KMS-11 (cell line): ENCODE results near the gene CTDP1.
"Not testable (repeated sequence)": the region's sequence is repeated elsewhere in the genome, so short reads cannot be mapped to it uniquely, and the experiment has no call there.

ENCODE experiments used
- H2AFZ ChIP-seq: fragments of 200-600 bp; sonication (generic); 2 replicates; pipeline ENCODE4 v1.6.1; 2016; ENCODE audit warnings: antibody characterized with exemption, mixed run types, low read depth
- H3K27ac ChIP-seq: fragments of 200-600 bp; sonication (generic); 2 replicates; pipeline ENCODE4 v1.6.1; 2016; ENCODE audit warnings: mild to moderate bottlenecking, mixed run types
- H3K27me3 ChIP-seq: fragments of 200-600 bp; sonication (generic); 2 replicates; pipeline ENCODE4 v1.6.1; 2017; ENCODE audit warnings: mild to moderate bottlenecking, low read depth, mixed run types, moderate library complexity; ENCODE audit not compliant: insufficient read depth
- H3K36me3 ChIP-seq: fragments of 200-600 bp; sonication (generic); 2 replicates; pipeline ENCODE4 v1.6.1; 2017; ENCODE audit warnings: mild to moderate bottlenecking, mixed run types; ENCODE audit not compliant: insufficient read depth
- H3K4me1 ChIP-seq: fragments of 200-600 bp; sonication (generic); 2 replicates; pipeline ENCODE4 v1.6.1; 2016; ENCODE audit warnings: mild to moderate bottlenecking, low read depth, mixed run types; ENCODE audit not compliant: poor library complexity, severe bottlenecking
- H3K4me2 ChIP-seq: fragments of 200-600 bp; sonication (generic); 2 replicates; pipeline ENCODE4 v1.7.0; 2016; ENCODE audit warnings: mild to moderate bottlenecking, mixed run types
- H3K4me3 ChIP-seq: fragments of 200-600 bp; sonication (generic); IDR thresholded peaks from 2 replicates; pipeline ENCODE4 v1.6.1; 2017; ENCODE audit warnings: low read depth, low read length, mixed read lengths; ENCODE audit not compliant: insufficient read depth
- H3K79me2 ChIP-seq: fragments of 200-600 bp; sonication (generic); 2 replicates; pipeline ENCODE4 v1.6.1; 2016; ENCODE audit warnings: low read depth, mixed run types; ENCODE audit not compliant: insufficient read depth
- H3K9ac ChIP-seq: fragments of 200-600 bp; sonication (generic); 2 replicates; pipeline ENCODE4 v1.6.1; 2016; ENCODE audit warnings: mild to moderate bottlenecking, mixed run types
- H4K20me1 ChIP-seq: fragments of 200-600 bp; sonication (generic); 2 replicates; pipeline ENCODE4 v1.6.1; 2016; ENCODE audit warnings: mild to moderate bottlenecking, mixed run types; ENCODE audit not compliant: insufficient read depth
- CTCF ChIP-seq: fragments of 200-600 bp; sonication (generic); conservative IDR thresholded peaks from 2 replicates; pipeline ENCODE4 v1.6.1; 2017; ENCODE audit warnings: low read depth, mild to moderate bottlenecking, antibody characterized with exemption, low read length, moderate library complexity, mixed read lengths

Gene CTDP1

GRCh38 chr18:79739440-79739778, 59.8 kb downstream of the CTDP1 start:
- TF ChIP-seq CTCF: no peak
- H4K20me1 ChIP-seq: no peaks in the 10 kb centered on the region
- no peak overlapping the region for H2AFZ ChIP-seq
- peaks cover 17% of the 10 kb centered on the region; the same call in 1 of the 2 replicates for H3K36me3 ChIP-seq
- H3K27ac ChIP-seq: no peak overlapping the region
- H3K4me1 ChIP-seq: no peaks in the 10 kb centered on the region
- no peak overlapping the region for H3K4me3 ChIP-seq
- no peak overlapping the region for H3K4me2 ChIP-seq
- H3K79me2 ChIP-seq: no peaks in the 10 kb centered on the region
- no peaks in the 10 kb centered on the region for H3K27me3 ChIP-seq
- no peak overlapping the region for H3K9ac ChIP-seq

GRCh38 chr18:79740047-79740446, 60.4 kb downstream of the CTDP1 start:
- not testable (repeated sequence) for H3K79me2 ChIP-seq, H3K9ac ChIP-seq, H3K4me3 ChIP-seq, H3K27ac ChIP-seq, H3K27me3 ChIP-seq, H3K4me1 ChIP-seq, H4K20me1 ChIP-seq, H3K4me2 ChIP-seq, H2AFZ ChIP-seq
- H3K36me3 ChIP-seq: peaks cover 11% of the 10 kb centered on the region; the same call in 1 of the 2 replicates

- no peak overlapping the region for H2AFZ ChIP-seq
- no peaks in the 10 kb centered on the region for H3K27me3 ChIP-seq
- H3K4me1 ChIP-seq: no peaks in the 10 kb centered on the region
- no peak overlapping the region for H3K27ac ChIP-seq
- no peak overlapping the region for H3K9ac ChIP-seq
- no peak overlapping the region for H3K4me3 ChIP-seq
- TF ChIP-seq CTCF: no peak
- H3K36me3 ChIP-seq: peaks cover 9% of the 10 kb centered on the region; the same call in 1 of the 2 replicates
- no peaks in the 10 kb centered on the region for H3K79me2 ChIP-seq
- H3K4me2 ChIP-seq: no peak overlapping the region
- no peaks in the 10 kb centered on the region for H4K20me1 ChIP-seq
These were observed 61.1 kb downstream of the CTDP1 start for GRCh38 chr18:79740521-79741361.

- Histone ChIP-seq H3K27me3 (no peaks in the 10 kb centered on the region), H4K20me1 (no peaks in the 10 kb centered on the region), H2AFZ (no peak overlapping the region), H3K9ac (no peak overlapping the region), H3K79me2 (no peaks in the 10 kb centered on the region), H3K4me1 (no peaks in the 10 kb centered on the region), H3K27ac (no peak overlapping the region), H3K4me3 (no peak overlapping the region), H3K36me3 (peaks cover 5% of the 10 kb centered on the region; the same call in 1 of the 2 replicates), H3K4me2 (no peak overlapping the region)
- TF ChIP-seq CTCF: no peak
These were observed 61.7 kb downstream of the CTDP1 start for GRCh38 chr18:79741362-79741700.

GRCh38 chr18:79742076-79742475, 62.5 kb downstream of the CTDP1 start:
- Histone ChIP-seq H4K20me1 (no peaks in the 10 kb centered on the region), H3K4me3 (no peak overlapping the region), H3K79me2 (no peaks in the 10 kb centered on the region), H2AFZ (no peak overlapping the region), H3K27ac (no peak overlapping the region), H3K4me1 (no peaks in the 10 kb centered on the region), H3K9ac (no peak overlapping the region), H3K4me2 (no peak overlapping the region), H3K27me3 (no peaks in the 10 kb centered on the region), H3K36me3 (peaks cover 5% of the 10 kb centered on the region; the same call in 1 of the 2 replicates)
- TF ChIP-seq CTCF: no peak
